Body of pancreas (tissue), 4 donors: ENCODE measurements around the gene OR2A25. TPM values are rescaled to one million over a fixed set of nuclear protein-coding genes. Genes with fewer than 3 reads are reported as not detected.

ENCODE experiments used
- ATAC-seq: fragments of 150-250 bp; one replicate; pipeline ENCODE4 v1.9.1; 2016
- DNase-seq, 4 donors: peaks; one replicate each; pipeline ENCODE4 v3.0.0-alpha.2; 2019
- H3K27ac ChIP-seq, 4 donors: fragments of 200-600 bp; sonication (generic); 1 replicate in 3 of 4; 2 replicates in 1 of 4; pipeline versions ENCODE4 v1.5.1 to v1.6.1; 2016 to 2019; ENCODE audit warnings: mild to moderate bottlenecking in 1 of 4, mixed read lengths in 1 of 4, moderate library complexity in 1 of 4
- H3K27me3 ChIP-seq, 2 donors: fragments of 200-600 bp; sonication (generic); one replicate each; pipeline ENCODE4 v1.6.0; 2016; ENCODE audit warnings: mild to moderate bottlenecking in 1 of 2
- H3K36me3 ChIP-seq, 2 donors: fragments of 200-600 bp; sonication (generic); replicated peaks in 1 of 2; 2 replicates each; pipeline ENCODE4 v1.5.1; 2016; ENCODE audit warnings: low read depth in 2 of 2; ENCODE audit not compliant: insufficient read depth in 1 of 2
- H3K4me1 ChIP-seq: fragments of 200-600 bp; sonication (generic); one replicate; pipeline ENCODE4 v1.6.0; 2016
- H3K4me3 ChIP-seq, 2 donors: fragments of 200-600 bp; sonication (generic); 1 replicate in 1 of 2; 2 replicates in 1 of 2; pipeline ENCODE4 v1.5.1; 2016 to 2019
- H3K9me3 ChIP-seq, 3 donors: fragments of 200-600 bp; sonication (generic); 1 replicate in 2 of 3; 2 replicates in 1 of 3; pipeline ENCODE4 v1.5.1; 2016
- CTCF ChIP-seq, 7 experiments: fragments of 450-650 bp in 4 of 7; fragments of 200-600 bp in 3 of 7; sonication (generic) in 3 of 7; IDR thresholded peaks; one replicate each; pipeline ENCODE4 v1.5.1; 2016 to 2019; ENCODE audit warnings: antibody characterized with exemption in 7 of 7
- POLR2A ChIP-seq, 3 donors: fragments of 450-650 bp; IDR thresholded peaks; one replicate each; pipeline ENCODE4 v1.6.1; 2016; ENCODE audit warnings: antibody characterized with exemption in 3 of 3, mild to moderate bottlenecking in 2 of 3
- WGBS, 2 donors: methylation state at CpG; one replicate each; pipeline ENCODE4 v1.1.5; 2017; 5-methylcytosine and 5-hydroxymethylcytosine counted together
- intact Hi-C: fragments of 100-400 bp; cut with DNase I; formaldehyde crosslinking; loops from one replicate; pipeline ENCODE4 v1.15.1; 2023
- total RNA-seq, 2 donors: library from RNA; depleted of rRNA; stranded (reverse); fragments of >200 nt; gene quantifications; one replicate each; pipeline ENCODE4 v1.1.0, GENCODE V29; 2016

Gene OR2A25
- total RNA-seq, result not detected

DNA sequence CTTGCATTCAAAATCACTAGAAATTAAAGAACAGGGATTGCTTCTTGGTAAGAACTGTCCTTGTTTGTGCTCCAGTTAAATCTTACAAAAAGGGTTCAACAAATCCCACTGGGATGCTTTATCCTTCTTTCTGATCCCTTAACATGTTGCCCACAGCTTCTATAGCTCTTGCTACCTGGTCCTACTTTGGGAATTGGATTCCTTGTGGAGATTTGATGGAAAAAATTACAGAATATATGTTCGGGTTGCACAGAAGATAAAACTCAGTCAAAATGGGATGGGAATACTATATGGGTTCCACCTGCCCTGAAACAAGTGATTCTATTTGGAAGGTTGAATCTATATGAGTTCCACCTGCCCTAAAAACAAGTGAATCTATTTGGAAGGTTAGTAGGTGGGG is at the start of gene OR2A25:
TSS of gene OR2A25 (plus strand) at position 301 of the 400 bp plus-strand sequence. CDS start 4,409 bp downstream, outside the sequence.
- TF ChIP-seq POLR2A (IDR thresholded peaks at IDR 0.05) (no peak), CTCF (IDR thresholded peaks at IDR 0.05) (no peak)
- Histone ChIP-seq H3K36me3 (no peaks in the 10 kb centered on the region), H3K9me3 (no peaks in the 10 kb centered on the region), H3K4me1 (no peaks in the 10 kb centered on the region), H3K4me3 (no peak within 1 kb of the TSS), H3K27ac (no peak within 1 kb of the TSS), H3K27me3 (no peaks in the 10 kb centered on the region)
- ATAC-seq (no peak), DNase-seq (no peak)
- intact Hi-C loops, result no loop called here
- WGBS, 2 donors, result 37 to 52% methylated on average over 1 of the region's 1 CpG

GRCh38 chr7:144020340-144020739 is 49.3 kb upstream of the OR2A25 start:
- H3K36me3 ChIP-seq, result no peaks in the 10 kb centered on the region
- no peaks in the 10 kb centered on the region for H3K9me3 ChIP-seq
- no peak overlapping the region for H3K27ac ChIP-seq
- no peak overlapping the region for H3K4me3 ChIP-seq
- intact Hi-C loops, result no loop called here
- no peaks in the 10 kb centered on the region for H3K27me3 ChIP-seq
- 44 to 46% methylated on average over 3 of the region's 3 CpGs for WGBS, 2 donors
- DNase-seq (no peak), ATAC-seq (peak; percentile 18)
- no peaks in the 10 kb centered on the region for H3K4me1 ChIP-seq
- TF ChIP-seq CTCF (IDR thresholded peaks at IDR 0.05) (no peak), POLR2A (IDR thresholded peaks at IDR 0.05) (no peak)

DNA sequence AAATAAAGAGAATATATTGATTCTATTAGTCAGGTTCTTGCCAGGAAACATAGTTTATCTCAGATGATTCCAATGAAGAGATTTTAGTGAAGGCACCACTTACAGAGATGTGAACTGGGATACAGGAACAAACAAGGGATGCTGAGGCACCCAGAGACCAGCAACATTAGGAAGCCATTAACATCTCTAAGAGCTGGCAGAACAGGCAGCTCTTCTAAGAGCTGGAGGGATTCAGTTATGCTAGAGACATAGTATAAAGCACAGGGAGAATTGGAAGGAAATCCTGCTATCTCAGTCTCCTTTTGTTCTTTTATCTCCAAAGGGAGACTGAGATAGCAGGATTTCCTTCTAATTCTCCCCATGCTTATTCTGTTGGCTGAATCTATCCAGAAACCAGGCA is 47.4 kb upstream of the OR2A25 start:
- Histone ChIP-seq H3K4me1 (no peaks in the 10 kb centered on the region), H3K27me3 (no peaks in the 10 kb centered on the region), H3K4me3 (no peak overlapping the region), H3K27ac (no peak overlapping the region), H3K9me3 (no peaks in the 10 kb centered on the region), H3K36me3 (no peaks in the 10 kb centered on the region)
- DNase-seq, result no peak
- intact Hi-C loops, result no loop called here
- TF ChIP-seq POLR2A (IDR thresholded peaks at IDR 0.05), result no peak
- no peak for TF ChIP-seq CTCF (IDR thresholded peaks at IDR 0.05)
- ATAC-seq, result no peak

GRCh38 chr7:144023171-144023827 is 46.3 kb upstream of the OR2A25 start:
- TF ChIP-seq CTCF (IDR thresholded peaks at IDR 0.05) (no peak), POLR2A (IDR thresholded peaks at IDR 0.05) (no peak)
- no peak overlapping the region for H3K4me3 ChIP-seq
- H3K27ac ChIP-seq, result no peak overlapping the region
- WGBS, 2 donors, result 75 to 81% methylated on average over 4 of the region's 4 CpGs
- DNase-seq, result no peak
- no peaks in the 10 kb centered on the region for H3K27me3 ChIP-seq
- H3K9me3 ChIP-seq, result no peaks in the 10 kb centered on the region
- no peaks in the 10 kb centered on the region for H3K4me1 ChIP-seq
- no peaks in the 10 kb centered on the region for H3K36me3 ChIP-seq
- intact Hi-C loops, result no loop called here
- ATAC-seq, result no peak

GRCh38 chr7:144024213-144024612 is 45.4 kb upstream of the OR2A25 start:
- DNase-seq (no peak), ATAC-seq (no peak)
- H3K4me3 ChIP-seq, result no peak overlapping the region
- H3K9me3 ChIP-seq, result no peaks in the 10 kb centered on the region
- TF ChIP-seq POLR2A (IDR thresholded peaks at IDR 0.05), result no peak
- no peak for TF ChIP-seq CTCF (IDR thresholded peaks at IDR 0.05)
- H3K27ac ChIP-seq, result no peak overlapping the region
- intact Hi-C loops, result no loop called here
- no peaks in the 10 kb centered on the region for H3K27me3 ChIP-seq
- H3K4me1 ChIP-seq, result no peaks in the 10 kb centered on the region
- 69 to 71% methylated on average over 3 of the region's 3 CpGs for WGBS, 2 donors
- H3K36me3 ChIP-seq, result no peaks in the 10 kb centered on the region
